RKO (cell line): ENCODE data around the gene CLPTM1L.
"Not testable (repeated sequence)": the region's sequence is repeated elsewhere in the genome, so short reads cannot be mapped to it uniquely, and the experiment has no call there.

Experiments
- DNase-seq: peaks from one replicate; pipeline ENCODE4 v3.0.0-alpha.2; 2016; ENCODE audit warnings: low spot score

Gene CLPTM1L

GRCh38 chr5:1380910-1381309, 36.0 kb upstream of the CLPTM1L start:
- no peak for DNase-seq

DNA sequence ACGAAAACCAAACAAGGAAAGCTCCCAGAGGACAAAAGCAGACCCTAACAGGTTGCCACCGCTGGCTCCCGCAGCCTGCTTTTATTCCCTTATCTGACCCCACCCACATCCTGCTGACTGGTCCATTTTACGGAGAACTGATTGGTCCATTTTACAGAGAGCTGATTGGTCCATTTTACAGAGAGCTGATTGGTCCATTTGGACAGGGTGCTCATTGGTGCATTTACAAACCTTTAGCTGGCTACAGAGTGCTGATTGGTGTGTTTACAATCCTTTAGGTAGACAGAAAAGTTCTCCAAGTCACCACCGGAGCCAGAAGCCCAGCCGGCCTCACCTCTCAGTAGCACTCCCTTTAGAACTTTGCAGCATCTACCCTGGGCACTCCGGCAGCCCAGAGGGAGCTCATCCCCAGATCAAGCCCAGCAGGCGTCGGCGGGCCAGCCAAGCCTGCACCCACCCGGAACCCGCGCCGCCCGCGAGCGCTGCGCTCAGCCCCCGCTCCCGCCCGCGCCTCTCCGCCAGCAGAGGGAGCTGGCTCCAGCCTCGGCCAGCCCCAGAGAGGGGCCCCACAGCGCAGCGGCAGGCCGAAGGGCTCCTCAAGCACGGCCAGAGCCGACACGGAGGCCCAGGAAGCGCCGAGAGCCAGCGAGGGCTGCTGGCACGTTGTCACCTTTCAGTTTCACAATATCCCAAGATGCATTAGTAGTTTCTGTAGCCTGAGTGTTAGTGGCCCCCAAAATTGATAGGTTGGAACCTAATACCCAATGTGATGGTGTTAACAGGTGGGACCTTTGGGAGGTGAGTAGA, 35.3 kb upstream of the CLPTM1L start:
- DNase-seq = no peak

DNA sequence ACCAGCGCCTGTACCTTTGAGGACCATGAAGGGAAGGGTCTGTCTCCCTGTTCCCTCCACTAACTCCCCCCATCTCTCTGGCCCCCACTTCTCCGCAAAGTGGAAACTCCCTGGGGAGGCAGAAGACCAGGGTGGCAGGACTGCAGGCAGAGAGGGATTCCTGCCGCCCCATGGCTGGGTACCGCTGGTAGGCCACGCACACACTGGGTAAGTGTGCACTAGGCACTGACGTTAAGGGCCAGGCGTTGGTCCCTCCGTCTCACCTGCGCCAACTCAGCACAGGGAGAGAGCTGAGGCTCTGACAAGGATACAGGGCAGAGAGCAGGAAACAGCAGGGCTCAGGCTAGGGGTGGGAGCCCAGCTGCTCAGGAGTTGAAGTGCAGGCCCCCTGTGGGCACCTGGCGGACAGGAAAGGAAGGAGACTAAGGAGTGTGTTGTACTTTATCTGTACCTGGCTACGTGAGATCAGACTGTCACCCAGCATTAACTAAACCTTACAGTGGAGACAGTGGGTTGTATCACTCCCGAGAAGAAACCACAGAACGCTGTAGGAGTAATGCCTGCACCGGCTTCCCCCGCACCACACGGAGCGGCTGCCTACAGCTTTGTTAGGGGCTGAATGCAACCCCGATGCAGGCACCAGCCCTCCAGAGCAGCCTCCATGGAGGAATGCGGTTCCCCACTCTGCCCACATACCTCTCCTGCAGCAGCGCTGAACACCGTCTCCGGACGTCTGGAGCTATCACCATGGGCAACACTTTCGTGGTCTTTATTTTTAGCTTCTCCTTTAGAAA, 34.2 kb upstream of the CLPTM1L start:
- no peak for DNase-seq

DNA sequence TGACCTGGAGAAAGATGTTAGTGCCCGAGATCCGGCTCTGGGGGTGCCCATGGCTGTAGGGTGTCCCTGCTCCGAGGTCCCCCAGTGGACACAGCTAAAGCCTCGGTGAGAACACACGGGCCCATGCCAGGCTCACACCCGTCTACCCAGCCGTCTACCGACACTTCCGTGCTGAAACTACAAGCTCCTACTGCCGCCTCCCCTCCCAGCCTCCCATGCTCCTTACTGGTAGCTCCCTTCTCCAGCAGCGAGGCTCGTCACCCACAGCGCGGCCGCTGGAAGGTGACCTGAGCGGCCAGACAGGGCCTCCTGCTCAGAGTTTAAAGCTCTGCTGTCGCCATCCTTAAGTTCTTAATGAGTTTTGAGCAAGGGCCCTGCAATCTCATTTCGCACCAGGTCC, 33.2 kb upstream of the CLPTM1L start:
- no peak for DNase-seq

DNA sequence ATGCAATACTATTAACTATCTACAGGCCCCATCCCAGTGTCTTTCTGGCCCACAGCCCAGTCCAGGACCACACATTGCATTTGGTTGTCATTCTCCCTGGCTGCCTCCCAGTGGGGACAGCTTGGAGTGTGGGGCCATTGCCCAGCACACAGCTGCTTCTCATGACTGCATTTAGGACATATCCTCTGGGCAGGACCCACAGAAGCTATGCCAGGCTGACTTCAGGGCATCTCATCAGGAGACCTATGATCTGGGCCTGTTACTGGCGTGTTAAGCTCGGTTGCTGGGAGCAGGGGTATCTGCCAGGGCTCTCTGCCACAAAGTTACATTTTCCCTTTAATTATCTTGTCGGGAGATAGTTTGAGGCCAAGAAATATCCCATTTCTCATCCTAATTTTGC, 32.1 kb upstream of the CLPTM1L start:
- no peak for DNase-seq

GRCh38 chr5:1375871-1376810, 31.2 kb upstream of the CLPTM1L start:
- DNase-seq = no peak

DNA sequence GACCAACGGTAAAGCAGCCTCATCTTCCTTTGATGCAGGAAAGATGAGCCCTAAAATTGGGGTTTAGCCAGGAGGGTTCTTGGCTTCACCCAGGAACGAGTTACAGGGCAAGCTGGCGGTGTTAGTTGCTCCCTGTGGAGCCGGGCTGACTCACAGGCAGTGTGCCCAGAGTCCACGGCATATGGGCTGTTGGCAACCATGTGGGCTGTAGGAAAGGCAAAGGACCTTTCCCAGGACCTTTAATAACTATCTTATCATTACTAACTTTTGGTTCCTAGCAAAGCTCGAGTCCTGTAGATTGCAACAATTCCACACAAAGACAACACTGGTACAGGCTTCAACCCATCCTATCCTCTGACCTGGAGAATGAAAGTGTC, 29.8 kb upstream of the CLPTM1L start:
- DNase-seq = no peak

DNA sequence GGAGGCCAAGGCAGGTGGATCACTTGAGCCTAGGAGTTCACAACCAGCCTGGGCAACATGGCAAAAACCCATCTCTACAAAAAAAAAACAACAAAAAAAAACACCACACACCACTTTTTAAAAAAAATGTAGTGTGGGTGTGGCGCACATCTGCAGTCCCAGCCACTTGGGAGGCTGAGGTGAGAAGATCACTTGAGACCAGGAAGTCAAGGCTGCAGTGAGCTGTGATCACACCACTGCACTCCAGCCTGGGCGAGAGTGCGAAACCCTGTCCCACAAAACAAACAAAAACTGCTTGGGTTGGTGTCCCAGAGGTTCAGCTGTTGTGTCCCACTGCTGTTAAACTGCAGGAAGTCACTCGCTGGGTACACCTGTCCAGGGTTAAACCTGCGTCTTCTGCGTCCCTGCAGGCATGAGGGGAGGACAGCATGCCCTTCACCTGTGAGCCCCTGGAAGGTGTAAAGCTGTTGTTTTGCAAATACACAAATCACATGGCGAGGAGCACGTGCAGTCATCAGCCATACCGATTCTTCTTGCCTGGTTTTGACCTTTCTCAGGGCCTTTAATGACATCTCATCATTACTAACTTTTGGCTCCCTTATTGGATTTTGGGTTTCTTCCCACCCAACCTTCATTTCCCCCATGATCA, 29.3 kb upstream of the CLPTM1L start:
- no peak for DNase-seq

GRCh38 chr5:1371972-1372342, 27.1 kb upstream of the CLPTM1L start:
- DNase-seq = not testable (repeated sequence)

DNA sequence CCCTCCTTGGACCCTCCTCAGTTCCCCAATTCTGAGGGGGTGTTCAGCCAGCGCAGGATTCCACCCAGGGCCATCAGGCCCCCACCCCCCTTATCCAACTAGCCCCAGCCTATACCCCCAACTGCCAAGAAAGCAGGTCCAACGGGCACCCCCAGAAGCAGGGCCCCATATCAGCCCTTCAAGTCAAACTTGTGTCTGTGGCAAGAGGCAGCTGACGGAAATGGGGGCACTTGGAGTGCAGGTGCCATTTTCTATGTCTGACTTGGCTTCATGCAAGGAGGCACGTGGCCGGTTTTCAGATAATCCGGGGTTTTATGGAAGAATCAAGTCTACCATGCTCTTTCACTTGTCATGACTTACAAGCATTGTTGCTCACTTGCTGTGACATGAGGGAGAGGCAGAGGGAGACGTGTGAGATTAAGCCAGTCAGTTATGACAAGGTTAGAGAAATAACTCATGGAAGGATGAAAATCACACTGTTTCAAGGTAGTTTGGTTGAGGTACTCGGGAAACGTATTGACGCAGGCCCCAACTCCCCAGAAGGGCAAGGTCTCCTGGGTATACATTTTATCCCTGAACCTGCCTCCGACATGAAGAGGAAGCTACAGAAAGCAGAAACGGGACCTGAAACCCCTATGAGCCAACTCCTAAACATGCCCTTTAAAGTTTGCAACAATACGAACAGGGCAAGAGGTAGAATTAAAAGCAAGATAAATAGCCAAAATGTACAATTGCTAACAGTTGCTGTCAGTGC, 26.5 kb upstream of the CLPTM1L start:
- DNase-seq = no peak

GRCh38 chr5:1370006-1370405, 25.1 kb upstream of the CLPTM1L start:
- no peak for DNase-seq

DNA sequence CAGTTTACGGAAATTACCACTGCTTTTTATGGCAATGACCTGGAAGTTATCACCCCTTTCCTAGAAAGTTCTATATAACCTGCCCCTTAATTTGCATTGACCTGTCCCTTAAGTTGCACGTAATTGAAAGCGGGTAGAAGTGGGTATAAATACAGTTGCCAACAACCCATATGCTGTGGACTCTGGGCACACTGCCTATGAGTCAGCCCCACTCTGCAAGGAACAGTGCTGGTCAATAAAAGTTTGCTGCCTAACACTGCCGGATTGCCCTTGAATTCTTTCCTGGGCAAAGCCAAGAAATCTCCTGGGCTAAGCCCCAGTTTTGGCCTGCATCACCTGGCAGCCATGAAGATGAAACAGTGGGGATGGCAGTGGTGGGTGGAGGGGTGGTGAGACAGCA, 23.9 kb upstream of the CLPTM1L start:
- DNase-seq = no peak

DNA sequence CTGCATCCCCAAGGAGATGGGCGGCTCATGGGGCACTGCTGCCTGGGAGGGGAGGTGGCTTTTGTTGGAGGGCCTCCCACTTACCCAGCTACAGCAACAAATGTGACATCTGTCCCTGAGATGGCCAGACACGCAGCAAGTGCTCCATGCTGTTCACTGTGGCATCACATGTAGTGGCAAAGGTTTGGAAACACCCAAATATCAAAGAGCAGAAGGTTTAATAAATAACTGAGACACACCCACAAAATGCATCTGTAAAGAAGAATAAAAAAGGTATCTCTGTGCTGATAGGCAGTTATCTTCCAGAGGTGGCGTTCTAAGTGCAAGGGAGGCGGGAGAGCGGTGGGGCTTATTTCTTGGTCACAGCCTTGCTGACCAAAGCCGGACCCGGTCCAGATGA, 23.3 kb upstream of the CLPTM1L start:
- no peak for DNase-seq

DNA sequence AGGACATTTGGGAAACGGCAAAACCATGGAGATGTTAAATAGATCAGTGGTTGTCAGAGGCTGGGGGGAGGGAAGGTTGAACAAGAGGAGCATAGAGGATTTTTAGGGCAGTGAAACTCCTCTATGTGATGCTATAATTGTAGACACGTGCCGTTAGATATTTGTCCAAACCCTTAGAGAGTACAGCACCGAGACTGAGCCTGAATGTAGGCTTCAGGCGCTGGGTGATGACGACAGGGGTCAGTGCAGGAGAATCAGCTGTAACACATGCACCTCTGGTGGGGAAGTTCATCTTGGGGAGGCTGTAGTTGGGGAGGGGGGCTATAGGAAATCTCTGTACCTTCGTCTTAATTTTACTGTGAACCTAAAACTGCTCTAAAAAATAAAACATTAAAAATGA, 22.2 kb upstream of the CLPTM1L start:
- no peak for DNase-seq

DNA sequence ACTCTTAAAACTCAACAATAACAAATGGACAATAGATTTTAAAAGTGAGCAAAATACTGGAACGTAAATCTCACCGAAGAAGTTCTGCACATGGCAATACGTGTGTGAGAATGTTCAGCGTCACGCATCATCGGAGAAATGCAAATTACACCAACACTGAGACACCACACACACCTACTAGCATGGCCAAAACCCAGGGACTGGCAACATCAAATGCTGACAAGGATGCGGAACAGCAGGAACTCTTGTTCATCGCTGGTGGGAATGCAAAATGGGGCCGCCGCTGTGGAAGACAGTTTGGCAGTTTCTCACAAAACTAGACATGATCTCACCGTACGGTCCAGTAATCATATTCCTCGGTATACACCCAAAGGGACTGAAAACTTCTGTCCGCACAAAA, 21.6 kb upstream of the CLPTM1L start:
- no peak for DNase-seq

GRCh38 chr5:1364211-1364610, 19.3 kb upstream of the CLPTM1L start:
- no peak for DNase-seq

DNA sequence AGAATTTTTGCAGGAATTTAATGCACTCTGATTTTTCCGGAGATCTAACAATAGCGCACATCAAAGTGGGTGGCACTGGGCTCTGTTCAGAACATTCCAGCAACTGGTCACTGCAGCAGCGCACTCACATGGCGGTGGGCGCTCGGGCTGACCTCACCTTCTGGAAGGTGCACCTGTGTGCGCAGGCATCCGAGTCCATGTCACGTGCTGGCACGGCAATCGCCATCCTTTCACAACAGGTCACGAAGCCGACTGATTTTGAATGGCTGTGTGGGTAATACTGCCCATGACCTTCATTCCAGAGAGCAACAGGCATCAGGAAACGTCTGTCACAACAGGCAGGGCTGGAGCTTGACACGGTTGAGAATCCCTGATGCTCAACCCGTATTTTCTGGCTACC, 18.7 kb upstream of the CLPTM1L start:
- no peak for DNase-seq

DNA sequence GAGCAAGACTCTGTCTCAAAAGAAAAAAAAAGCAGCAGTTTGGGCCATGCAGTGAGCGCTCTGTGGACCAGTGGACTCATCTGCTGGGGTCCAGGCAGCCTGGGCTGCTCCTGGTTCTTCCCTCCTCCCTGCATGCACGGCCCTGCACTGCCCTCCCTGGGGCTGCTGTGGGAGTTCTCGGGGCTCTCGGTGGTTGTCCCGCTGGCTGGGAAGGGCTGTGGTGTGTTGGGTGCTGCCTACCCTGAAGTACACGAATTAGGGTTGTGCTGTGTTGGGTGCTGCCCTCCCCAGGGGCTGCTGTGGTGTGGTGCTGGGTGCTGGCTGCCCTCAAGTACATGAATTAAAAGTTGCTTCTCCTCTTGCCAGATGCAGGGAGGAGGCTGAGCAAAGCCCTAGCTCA, 18.3 kb upstream of the CLPTM1L start:
- DNase-seq = no peak

DNA sequence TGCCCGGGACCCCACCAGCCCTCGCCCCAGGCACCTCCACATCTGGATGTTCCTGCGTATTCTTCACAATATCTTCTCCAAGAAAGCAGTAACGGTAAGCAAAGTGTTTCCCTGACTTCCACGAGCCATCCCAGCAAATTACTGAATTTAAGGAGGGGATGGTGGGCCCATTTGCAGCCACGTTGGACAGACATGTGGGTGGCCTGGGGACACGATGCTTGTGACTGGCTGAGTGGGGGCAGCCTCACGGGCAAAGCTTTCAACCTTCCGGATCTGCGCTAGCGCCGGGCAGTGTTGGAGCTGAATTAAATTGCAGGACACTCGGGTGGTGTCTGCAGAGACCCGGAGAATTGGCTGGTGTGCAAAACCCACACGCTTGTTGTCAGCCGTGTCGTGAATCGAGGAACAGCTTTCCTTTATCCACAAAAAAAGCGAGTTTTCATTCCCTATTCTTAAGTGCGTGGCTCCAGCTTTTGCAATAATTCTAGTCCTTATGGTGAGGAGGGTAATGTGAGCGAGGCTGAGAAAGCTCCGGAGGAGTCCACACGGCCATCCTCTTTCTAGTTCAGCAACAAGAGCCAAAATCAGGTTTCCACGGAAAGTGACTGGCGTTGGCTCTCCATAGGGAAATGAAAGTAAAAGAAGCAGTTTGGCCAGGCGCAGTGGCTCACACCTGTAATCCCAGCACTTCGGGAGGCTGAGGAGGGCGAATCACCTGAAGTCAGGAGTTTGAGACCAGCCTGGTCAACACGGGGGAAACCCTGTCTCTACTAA, 17.5 kb upstream of the CLPTM1L start:
- no peak for DNase-seq

DNA sequence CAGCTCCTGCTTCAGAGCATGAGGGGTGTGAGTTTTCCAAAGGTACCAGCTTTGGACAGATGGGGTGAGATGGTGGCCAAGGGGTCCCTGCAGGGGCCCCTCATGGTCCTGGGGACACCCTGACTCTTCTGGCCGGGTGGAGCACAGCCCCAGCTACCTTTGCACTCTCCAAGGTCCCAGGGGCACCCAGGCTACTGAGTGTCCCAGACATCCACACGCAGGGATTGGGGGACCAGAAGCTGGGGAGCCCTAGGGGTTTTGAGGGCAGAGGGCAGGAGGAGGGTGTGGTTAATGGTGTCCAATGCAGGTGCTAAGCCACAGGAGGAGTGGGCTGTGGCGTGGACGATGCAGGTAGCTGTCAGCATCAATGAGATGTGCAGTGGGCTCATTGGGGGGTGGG, 16.0 kb upstream of the CLPTM1L start:
- no peak for DNase-seq

- DNase-seq = not testable (repeated sequence)
These were observed 15.5 kb upstream of the CLPTM1L start for GRCh38 chr5:1360367-1360766.
